ENCODE measurements around the gene SLC7A6OS.

The SLC7A6OS gene

DNA sequence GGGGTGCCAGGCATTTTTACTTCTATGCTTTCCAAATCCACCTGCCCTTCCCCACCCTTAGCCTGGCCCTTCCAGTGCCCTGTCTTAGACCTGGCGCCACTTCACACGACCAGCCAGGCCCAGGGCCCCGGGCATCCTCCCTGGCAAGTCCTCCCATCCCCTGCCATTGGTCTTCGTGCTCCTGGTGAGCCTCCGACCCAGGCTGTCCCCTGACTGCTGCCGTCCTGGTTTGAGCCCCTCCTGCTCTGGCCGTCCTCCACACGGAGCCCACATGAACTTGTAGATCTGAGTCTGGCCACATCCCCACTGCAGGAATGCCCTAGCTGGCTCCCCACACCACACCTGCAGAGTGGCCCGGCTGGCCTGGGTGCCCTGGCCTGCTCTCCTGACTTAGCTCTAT, 44.1 kb upstream of the SLC7A6OS start:
- Histone ChIP-seq H4K91ac (ENCODE audit: low read length) (no peak overlapping the region), H3K27me3 (ENCODE audit: control insufficient read depth in 1 of 2, insufficient read depth in 1 of 2, low read length in 2 of 2) (no peaks in the 10 kb centered on the region), H2BK12ac (ENCODE audit: low read length in 2 of 2) (no peak overlapping the region), H3K4ac (ENCODE audit: low read depth in 1 of 2, low read length in 2 of 2) (no peak overlapping the region), H3K79me1 (replicated peaks; ENCODE audit: low read length, poor library complexity, severe bottlenecking) (peaks cover 10% of the 10 kb centered on the region), H3K36me3 (ENCODE audit: control insufficient read depth in 1 of 2, insufficient read depth in 2 of 2, low read depth in 1 of 2, low read length in 2 of 2) (peaks cover 86 to 88% of the 10 kb centered on the region in 2 experiments), H4K8ac (ENCODE audit: low read length) (no peak overlapping the region), H3K23ac (ENCODE audit: low read length in 2 of 2) (no peak overlapping the region), H3K4me1 (ENCODE audit: control insufficient read depth, insufficient read depth, low read depth, low read length) (peaks cover 20% of the 10 kb centered on the region), H2BK5ac (ENCODE audit: low read depth, low read length, poor library complexity, severe bottlenecking) (no peak overlapping the region), H3K4me3 (ENCODE audit: insufficient read depth in 1 of 2, low read depth in 1 of 2, low read length in 2 of 2) (no peak overlapping the region), H3K14ac (ENCODE audit: low read length in 2 of 2) (no peak overlapping the region), H3K18ac (ENCODE audit: low read depth in 1 of 2, low read length in 2 of 2) (no peak overlapping the region), H2BK15ac (ENCODE audit: low read depth, poor library complexity, severe bottlenecking) (no peak overlapping the region), H3K9me3 (ENCODE audit: control insufficient read depth, low read length) (no peaks in the 10 kb centered on the region), H3K27ac (ENCODE audit: low read length, poor library complexity, severe bottlenecking) (no peak overlapping the region), H2BK120ac (ENCODE audit: low read depth, low read length) (no peak overlapping the region), H2AFZ (ENCODE audit: low read depth, low read length) (no peak overlapping the region), H3K4me2 (ENCODE audit: low read length, poor library complexity, severe bottlenecking) (no peak overlapping the region), H3K9ac (ENCODE audit: low read length) (no peak overlapping the region), H2AK5ac (ENCODE audit: low read length, severe bottlenecking) (no peak overlapping the region)
- WGBS = 97% methylated on average over 9 of the region's 9 CpGs
- no peak for DNase-seq

DNA sequence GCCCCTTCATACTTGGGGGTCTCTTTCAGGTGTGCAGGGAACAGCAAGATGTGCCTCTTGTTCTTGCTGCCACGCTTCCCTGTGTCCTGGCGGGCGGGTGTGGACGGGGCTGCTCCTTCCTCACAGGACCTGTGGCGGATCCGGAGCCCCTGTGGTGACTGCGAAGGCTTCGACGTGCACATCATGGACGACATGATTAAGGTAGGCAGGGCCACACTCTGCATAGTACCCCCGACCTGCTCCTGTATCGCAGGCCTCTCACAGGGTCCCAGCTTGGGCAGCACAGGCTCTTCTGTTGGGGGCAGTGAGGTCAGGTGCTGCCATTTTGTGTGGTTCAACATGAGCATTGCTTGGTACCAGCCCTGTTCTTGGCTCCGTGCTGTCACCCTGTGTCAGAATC, 42.6 kb upstream of the SLC7A6OS start:
- Histone ChIP-seq H3K18ac (ENCODE audit: low read depth in 1 of 2, low read length in 2 of 2) (no peak overlapping the region), H2BK12ac (ENCODE audit: low read length in 2 of 2) (no peak overlapping the region), H3K14ac (ENCODE audit: low read length in 2 of 2) (no peak overlapping the region), H3K36me3 (ENCODE audit: control insufficient read depth in 1 of 2, insufficient read depth in 2 of 2, low read depth in 1 of 2, low read length in 2 of 2) (peaks cover 87 to 97% of the 10 kb centered on the region in 2 experiments), H3K9ac (ENCODE audit: low read length) (no peak overlapping the region), H3K79me1 (replicated peaks; ENCODE audit: low read length, poor library complexity, severe bottlenecking) (peaks cover 10% of the 10 kb centered on the region), H3K4me2 (ENCODE audit: low read length, poor library complexity, severe bottlenecking) (no peak overlapping the region), H4K91ac (ENCODE audit: low read length) (no peak overlapping the region), H4K8ac (ENCODE audit: low read length) (no peak overlapping the region), H3K4me3 (ENCODE audit: insufficient read depth in 1 of 2, low read depth in 1 of 2, low read length in 2 of 2) (no peak overlapping the region), H2AK5ac (ENCODE audit: low read length, severe bottlenecking) (no peak overlapping the region), H3K27me3 (ENCODE audit: control insufficient read depth in 1 of 2, insufficient read depth in 1 of 2, low read length in 2 of 2) (no peaks in the 10 kb centered on the region), H2BK120ac (ENCODE audit: low read depth, low read length) (no peak overlapping the region), H3K9me3 (ENCODE audit: control insufficient read depth, low read length) (no peaks in the 10 kb centered on the region), H2BK15ac (ENCODE audit: low read depth, poor library complexity, severe bottlenecking) (no peak overlapping the region), H2AFZ (ENCODE audit: low read depth, low read length) (no peak overlapping the region), H3K4me1 (ENCODE audit: control insufficient read depth, insufficient read depth, low read depth, low read length) (peaks cover 20% of the 10 kb centered on the region), H3K23ac (ENCODE audit: low read length in 2 of 2) (no peak overlapping the region), H3K4ac (ENCODE audit: low read depth in 1 of 2, low read length in 2 of 2) (no peak overlapping the region), H2BK5ac (ENCODE audit: low read depth, low read length, poor library complexity, severe bottlenecking) (no peak overlapping the region), H3K27ac (ENCODE audit: low read length, poor library complexity, severe bottlenecking) (no peak overlapping the region)
- no peak for DNase-seq
- 87% methylated on average over 13 of the region's 13 CpGs for whole genome bisulfite sequencing

DNA sequence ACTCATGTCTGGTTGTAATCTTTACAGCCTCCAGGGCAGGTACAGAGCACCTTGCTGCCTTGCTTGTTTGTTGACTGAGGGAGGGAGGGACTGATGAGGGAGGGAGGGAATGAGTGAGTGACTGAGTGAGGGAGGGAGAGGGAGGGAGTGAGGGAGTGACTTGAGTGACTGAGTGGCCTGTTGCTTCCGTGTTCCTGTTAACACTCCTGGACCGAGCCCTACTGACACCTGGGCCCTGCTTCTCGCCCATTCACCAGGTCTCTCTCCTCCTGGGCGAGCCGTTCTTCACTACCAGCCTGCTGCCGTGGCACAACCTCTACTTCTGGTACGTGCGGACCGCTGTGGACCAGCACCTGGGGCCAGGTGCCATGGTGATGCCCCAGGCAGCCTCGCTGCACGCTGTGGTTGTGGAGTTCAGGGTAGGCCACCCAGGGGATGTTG, 41.3 kb upstream of the SLC7A6OS start:
- peaks cover 85 to 96% of the 10 kb centered on the region in 2 experiments for H3K36me3 ChIP-seq (ENCODE audit: control insufficient read depth in 1 of 2, insufficient read depth in 2 of 2, low read depth in 1 of 2, low read length in 2 of 2)
- no peak overlapping the region for H2BK5ac ChIP-seq (ENCODE audit: low read depth, low read length, poor library complexity, severe bottlenecking)
- no peak overlapping the region for H2BK12ac ChIP-seq (ENCODE audit: low read length in 2 of 2)
- H4K8ac ChIP-seq (ENCODE audit: low read length) = no peak overlapping the region
- no peaks in the 10 kb centered on the region for H3K27me3 ChIP-seq (ENCODE audit: control insufficient read depth in 1 of 2, insufficient read depth in 1 of 2, low read length in 2 of 2)
- no peak overlapping the region for H3K27ac ChIP-seq (ENCODE audit: low read length, poor library complexity, severe bottlenecking)
- H3K9ac ChIP-seq (ENCODE audit: low read length) = no peak overlapping the region
- H2BK120ac ChIP-seq (ENCODE audit: low read depth, low read length) = no peak overlapping the region
- H3K4ac ChIP-seq (ENCODE audit: low read depth in 1 of 2, low read length in 2 of 2) = no peak overlapping the region
- no peak overlapping the region for H3K18ac ChIP-seq (ENCODE audit: low read depth in 1 of 2, low read length in 2 of 2)
- H3K14ac ChIP-seq (ENCODE audit: low read length in 2 of 2) = no peak overlapping the region
- 97% methylated on average over 11 of the region's 11 CpGs for WGBS
- H3K4me1 ChIP-seq (ENCODE audit: control insufficient read depth, insufficient read depth, low read depth, low read length) = peaks cover 19% of the 10 kb centered on the region
- H3K79me1 ChIP-seq (replicated peaks; ENCODE audit: low read length, poor library complexity, severe bottlenecking) = peaks cover 10% of the 10 kb centered on the region
- H2AK5ac ChIP-seq (ENCODE audit: low read length, severe bottlenecking) = no peak overlapping the region
- no peak overlapping the region for H3K4me3 ChIP-seq (ENCODE audit: insufficient read depth in 1 of 2, low read depth in 1 of 2, low read length in 2 of 2)
- H3K4me2 ChIP-seq (ENCODE audit: low read length, poor library complexity, severe bottlenecking) = no peak overlapping the region
- H4K91ac ChIP-seq (ENCODE audit: low read length) = no peak overlapping the region
- H2BK15ac ChIP-seq (ENCODE audit: low read depth, poor library complexity, severe bottlenecking) = no peak overlapping the region
- no peak for DNase-seq
- H2AFZ ChIP-seq (ENCODE audit: low read depth, low read length) = no peak overlapping the region
- no peak overlapping the region for H3K23ac ChIP-seq (ENCODE audit: low read length in 2 of 2)
- H3K9me3 ChIP-seq (ENCODE audit: control insufficient read depth, low read length) = no peaks in the 10 kb centered on the region

DNA sequence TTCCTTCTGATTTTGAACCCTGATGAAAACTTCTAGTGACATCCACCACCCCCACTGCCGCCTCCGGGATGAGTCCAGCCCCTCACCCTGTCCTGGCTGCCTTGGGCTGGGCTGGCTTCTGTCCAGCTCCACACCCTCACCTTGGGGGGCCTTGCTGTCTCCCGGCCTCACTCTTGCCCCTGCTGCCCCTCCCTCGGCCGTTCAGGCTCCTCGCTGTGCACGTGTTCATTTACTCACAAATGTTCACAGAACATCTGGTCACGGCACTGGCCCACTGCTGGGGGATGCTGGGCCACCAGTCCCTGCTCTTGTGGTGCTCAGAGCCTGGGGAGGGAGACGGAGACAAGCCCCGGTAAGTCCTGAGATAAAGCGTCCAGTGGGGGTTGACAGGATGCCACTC, 40.7 kb upstream of the SLC7A6OS start:
- Histone ChIP-seq H3K27ac (ENCODE audit: low read length, poor library complexity, severe bottlenecking) (no peak overlapping the region), H4K8ac (ENCODE audit: low read length) (no peak overlapping the region), H2BK15ac (ENCODE audit: low read depth, poor library complexity, severe bottlenecking) (no peak overlapping the region), H4K91ac (ENCODE audit: low read length) (no peak overlapping the region), H3K4me1 (ENCODE audit: control insufficient read depth, insufficient read depth, low read depth, low read length) (peaks cover 14% of the 10 kb centered on the region), H3K4ac (ENCODE audit: low read depth in 1 of 2, low read length in 2 of 2) (no peak overlapping the region), H3K27me3 (ENCODE audit: control insufficient read depth in 1 of 2, insufficient read depth in 1 of 2, low read length in 2 of 2) (no peaks in the 10 kb centered on the region), H3K14ac (ENCODE audit: low read length in 2 of 2) (no peak overlapping the region), H3K23ac (ENCODE audit: low read length in 2 of 2) (no peak overlapping the region), H2BK12ac (ENCODE audit: low read length in 2 of 2) (no peak overlapping the region), H3K18ac (ENCODE audit: low read depth in 1 of 2, low read length in 2 of 2) (no peak overlapping the region), H2AK5ac (ENCODE audit: low read length, severe bottlenecking) (no peak overlapping the region), H3K9ac (ENCODE audit: low read length) (no peak overlapping the region), H2BK120ac (ENCODE audit: low read depth, low read length) (no peak overlapping the region), H3K4me3 (ENCODE audit: insufficient read depth in 1 of 2, low read depth in 1 of 2, low read length in 2 of 2) (no peak overlapping the region), H3K9me3 (ENCODE audit: control insufficient read depth, low read length) (no peaks in the 10 kb centered on the region), H3K79me1 (replicated peaks; ENCODE audit: low read length, poor library complexity, severe bottlenecking) (peaks cover 12% of the 10 kb centered on the region), H3K4me2 (ENCODE audit: low read length, poor library complexity, severe bottlenecking) (no peak overlapping the region), H2AFZ (ENCODE audit: low read depth, low read length) (no peak overlapping the region), H2BK5ac (ENCODE audit: low read depth, low read length, poor library complexity, severe bottlenecking) (no peak overlapping the region), H3K36me3 (ENCODE audit: control insufficient read depth in 1 of 2, insufficient read depth in 2 of 2, low read depth in 1 of 2, low read length in 2 of 2) (peaks cover 85 to 96% of the 10 kb centered on the region in 2 experiments)
- no peak for DNase-seq
- 95% methylated on average over 11 of the region's 11 CpGs for WGBS
